WTC11 (cell line): ENCODE measurements around the gene STARD9. TPM values are rescaled to one million over a fixed set of nuclear protein-coding genes. Genes with fewer than 3 reads are reported as not detected.
A peak's percentile ranks its signal among the peaks of the same experiment; 100 is the strongest.

Source experiments
- ATAC-seq: fragments of 200-7000 bp; cut with Tn5 transposase; 2 replicates; pipeline ENCODE4 v1.10.0; 2021; ENCODE audit warnings: mild to moderate bottlenecking, moderate library complexity
- CTCF ChIA-PET: fragments of 300-600 bp; sonication (Branson Sonifier 250); formaldehyde crosslinking; loops from one replicate; lab custom pipeline; 2021; ENCODE audit warnings: antibody characterized with exemption; lab: Charles Lee
- POLR2A ChIA-PET: fragments of 350-600 bp; sonication (Branson Sonifier 250); formaldehyde crosslinking; loops from one replicate; lab custom pipeline; 2021; ENCODE audit warnings: antibody characterized with exemption; lab: Charles Lee
- DNase-seq: peaks from one replicate; pipeline ENCODE4 v3.0.0; 2021; ENCODE audit warnings: low spot score
- H3K27ac Mint-ChIP-seq: 2 replicates; pipeline ENCODE4 v1.8.0; 2021; ENCODE audit warnings: mixed read lengths
- H3K27me3 Mint-ChIP-seq: 2 replicates; pipeline ENCODE4 v1.8.0; 2021; ENCODE audit warnings: low read depth, mild to moderate bottlenecking, moderate library complexity, mixed read lengths
- H3K36me3 Mint-ChIP-seq: 2 replicates; pipeline ENCODE4 v1.8.0; 2021; ENCODE audit warnings: mixed read lengths
- H3K4me1 Mint-ChIP-seq: 2 replicates; pipeline ENCODE4 v1.8.0; 2022; ENCODE audit warnings: mixed read lengths
- H3K4me3 Mint-ChIP-seq: 2 replicates; pipeline ENCODE4 v1.8.0; 2021; ENCODE audit warnings: mild to moderate bottlenecking, moderate library complexity, mixed read lengths
- H3K9me3 Mint-ChIP-seq: 2 replicates; pipeline ENCODE4 v1.8.0; 2021; ENCODE audit warnings: mixed read lengths
- AFF4 ChIP-seq: sonication (generic); formaldehyde crosslinking; IDR thresholded peaks from 2 replicates; pipeline ENCODE4 v1.8.1; 2023; ENCODE audit warnings: mild to moderate bottlenecking, missing genetic modification reagents, borderline replicate concordance
- ATF1 ChIP-seq: sonication (generic); formaldehyde crosslinking; IDR thresholded peaks from 2 replicates; pipeline ENCODE4 v1.8.1; 2023; ENCODE audit warnings: mild to moderate bottlenecking, moderate library complexity, missing genetic modification reagents
- CBFB ChIP-seq: sonication (generic); formaldehyde crosslinking; IDR thresholded peaks from 2 replicates; pipeline ENCODE4 v1.8.1; 2022; ENCODE audit warnings: mild to moderate bottlenecking, low read depth, missing genetic modification reagents
- CREM ChIP-seq: sonication (generic); formaldehyde crosslinking; IDR thresholded peaks from 2 replicates; pipeline ENCODE4 v1.8.1; 2022; ENCODE audit warnings: mild to moderate bottlenecking, missing genetic modification reagents, moderate library complexity
- ELF4 ChIP-seq: sonication (generic); formaldehyde crosslinking; IDR thresholded peaks from 2 replicates; pipeline ENCODE4 v1.8.1; 2022; ENCODE audit warnings: low read depth, mild to moderate bottlenecking, moderate library complexity, missing genetic modification reagents
- EMX1 ChIP-seq: fragments of 250-450 bp; sonication (Bioruptor Pico); IDR thresholded peaks from 2 replicates; pipeline ENCODE4 v1.8.0; 2021; ENCODE audit warnings: mild to moderate bottlenecking
- ERG ChIP-seq: fragments of 250-450 bp; sonication (Bioruptor Pico); IDR thresholded peaks from 2 replicates; pipeline ENCODE4 v1.8.0; 2021; ENCODE audit warnings: mild to moderate bottlenecking
- IRF1 ChIP-seq: sonication (generic); formaldehyde crosslinking; IDR thresholded peaks from 2 replicates; pipeline ENCODE4 v1.8.0; 2023; ENCODE audit warnings: missing genetic modification reagents
- JAZF1 ChIP-seq: fragments of 250-450 bp; sonication (Bioruptor Pico); IDR thresholded peaks from 2 replicates; pipeline ENCODE4 v1.9.0; 2021; ENCODE audit warnings: moderate library complexity, mild to moderate bottlenecking, inconsistent platforms
- KAT7 ChIP-seq: sonication (generic); formaldehyde crosslinking; IDR thresholded peaks from 2 replicates; pipeline ENCODE4 v1.8.1; 2023; ENCODE audit warnings: missing genetic modification reagents, mild to moderate bottlenecking, borderline replicate concordance
- OVOL2 ChIP-seq: fragments of 250-450 bp; sonication (Bioruptor Pico); IDR thresholded peaks from 2 replicates; pipeline ENCODE4 v1.9.0; 2021; ENCODE audit warnings: mild to moderate bottlenecking, borderline replicate concordance
- total RNA-seq: library from RNA; stranded (reverse); gene quantifications from 3 replicates; pipeline ENCODE4 v1.2.3, GENCODE V29; 2021
- TF ChIP-seq, protein P1 (sequence below): sonication (generic); formaldehyde crosslinking; conservative IDR thresholded peaks from 2 replicates; pipeline ENCODE4 v1.8.1; 2023; ENCODE audit warnings: mild to moderate bottlenecking, low read depth, missing genetic modification reagents, moderate library complexity
- TF ChIP-seq, protein P2 (sequence below): sonication (generic); formaldehyde crosslinking; IDR thresholded peaks from 2 replicates; pipeline ENCODE4 v1.8.0; 2023; ENCODE audit warnings: mild to moderate bottlenecking, missing genetic modification reagents
- TF ChIP-seq, protein P3 (sequence below): sonication (generic); formaldehyde crosslinking; IDR thresholded peaks from 2 replicates; pipeline ENCODE4 v1.8.0; 2022; ENCODE audit warnings: mild to moderate bottlenecking, missing genetic modification reagents
- TF ChIP-seq, protein P4 (sequence below): sonication (generic); formaldehyde crosslinking; IDR thresholded peaks from 2 replicates; pipeline ENCODE4 v1.8.0; 2022; ENCODE audit warnings: mild to moderate bottlenecking, missing genetic modification reagents
- TF ChIP-seq, protein P5 (sequence below): fragments of 250-450 bp; sonication (Bioruptor Pico); IDR thresholded peaks from 2 replicates; pipeline ENCODE4 v1.9.0; 2021; ENCODE audit warnings: moderate library complexity, mild to moderate bottlenecking, inconsistent platforms, borderline replicate concordance

Gene STARD9
- total RNA-seq, 1 experiment from 2014 or later = 5.7 TPM

DNA sequence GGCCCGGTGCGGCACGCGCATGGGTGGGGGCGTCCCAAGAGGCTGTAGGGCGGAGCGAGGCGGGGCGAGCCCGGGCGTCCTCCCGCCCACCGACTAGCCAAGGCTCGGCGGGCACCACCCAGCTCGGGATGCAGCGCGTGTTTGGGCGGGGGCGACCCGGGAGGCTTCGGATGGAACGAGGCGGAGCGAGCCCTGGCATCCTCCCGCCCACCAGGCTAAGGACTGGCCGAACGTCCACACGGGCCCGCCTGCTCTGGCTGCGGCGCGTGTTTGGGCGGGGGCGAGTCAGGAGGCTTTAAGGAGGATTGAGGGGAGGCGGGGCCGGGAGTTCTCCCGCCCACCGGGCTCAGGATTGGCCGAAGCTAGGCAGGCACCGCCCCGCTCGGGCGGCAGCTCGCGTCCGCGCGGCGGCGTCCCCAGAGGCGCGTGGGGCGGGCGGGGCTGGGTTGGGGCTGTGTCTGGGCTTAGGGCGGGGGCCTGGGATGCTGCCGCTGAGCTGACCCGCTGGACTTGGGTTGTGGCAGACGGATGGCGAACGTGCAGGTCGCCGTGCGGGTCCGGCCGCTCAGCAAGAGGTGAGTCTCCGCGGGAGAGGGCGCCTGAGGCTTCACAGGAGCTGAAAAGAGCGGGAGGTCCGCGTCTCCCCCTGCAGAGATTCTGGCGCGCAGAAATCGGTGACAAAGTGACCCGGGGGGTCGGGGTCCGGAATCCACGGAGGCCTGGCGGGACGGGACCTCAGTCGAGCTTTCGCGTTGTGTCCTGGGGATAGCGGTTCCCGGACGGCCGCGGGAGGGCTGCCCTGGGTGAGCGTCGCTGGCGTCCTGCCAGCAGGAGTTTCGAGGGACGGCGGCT lies at the start of gene STARD9 (continued):
- TF ChIP-seq, protein P1, sequence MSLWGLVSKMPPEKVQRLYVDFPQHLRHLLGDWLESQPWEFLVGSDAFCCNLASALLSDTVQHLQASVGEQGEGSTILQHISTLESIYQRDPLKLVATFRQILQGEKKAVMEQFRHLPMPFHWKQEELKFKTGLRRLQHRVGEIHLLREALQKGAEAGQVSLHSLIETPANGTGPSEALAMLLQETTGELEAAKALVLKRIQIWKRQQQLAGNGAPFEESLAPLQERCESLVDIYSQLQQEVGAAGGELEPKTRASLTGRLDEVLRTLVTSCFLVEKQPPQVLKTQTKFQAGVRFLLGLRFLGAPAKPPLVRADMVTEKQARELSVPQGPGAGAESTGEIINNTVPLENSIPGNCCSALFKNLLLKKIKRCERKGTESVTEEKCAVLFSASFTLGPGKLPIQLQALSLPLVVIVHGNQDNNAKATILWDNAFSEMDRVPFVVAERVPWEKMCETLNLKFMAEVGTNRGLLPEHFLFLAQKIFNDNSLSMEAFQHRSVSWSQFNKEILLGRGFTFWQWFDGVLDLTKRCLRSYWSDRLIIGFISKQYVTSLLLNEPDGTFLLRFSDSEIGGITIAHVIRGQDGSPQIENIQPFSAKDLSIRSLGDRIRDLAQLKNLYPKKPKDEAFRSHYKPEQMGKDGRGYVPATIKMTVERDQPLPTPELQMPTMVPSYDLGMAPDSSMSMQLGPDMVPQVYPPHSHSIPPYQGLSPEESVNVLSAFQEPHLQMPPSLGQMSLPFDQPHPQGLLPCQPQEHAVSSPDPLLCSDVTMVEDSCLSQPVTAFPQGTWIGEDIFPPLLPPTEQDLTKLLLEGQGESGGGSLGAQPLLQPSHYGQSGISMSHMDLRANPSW (CRISPR knock-in tag) = no peak
- no peak for TF ChIP-seq JAZF1 (CRISPR knock-in tag)
- no peak for TF ChIP-seq ATF1 (CRISPR knock-in tag)
- TF ChIP-seq ERG = no peak
- no peak for TF ChIP-seq OVOL2 (CRISPR knock-in tag)
- TF ChIP-seq, protein P2, sequence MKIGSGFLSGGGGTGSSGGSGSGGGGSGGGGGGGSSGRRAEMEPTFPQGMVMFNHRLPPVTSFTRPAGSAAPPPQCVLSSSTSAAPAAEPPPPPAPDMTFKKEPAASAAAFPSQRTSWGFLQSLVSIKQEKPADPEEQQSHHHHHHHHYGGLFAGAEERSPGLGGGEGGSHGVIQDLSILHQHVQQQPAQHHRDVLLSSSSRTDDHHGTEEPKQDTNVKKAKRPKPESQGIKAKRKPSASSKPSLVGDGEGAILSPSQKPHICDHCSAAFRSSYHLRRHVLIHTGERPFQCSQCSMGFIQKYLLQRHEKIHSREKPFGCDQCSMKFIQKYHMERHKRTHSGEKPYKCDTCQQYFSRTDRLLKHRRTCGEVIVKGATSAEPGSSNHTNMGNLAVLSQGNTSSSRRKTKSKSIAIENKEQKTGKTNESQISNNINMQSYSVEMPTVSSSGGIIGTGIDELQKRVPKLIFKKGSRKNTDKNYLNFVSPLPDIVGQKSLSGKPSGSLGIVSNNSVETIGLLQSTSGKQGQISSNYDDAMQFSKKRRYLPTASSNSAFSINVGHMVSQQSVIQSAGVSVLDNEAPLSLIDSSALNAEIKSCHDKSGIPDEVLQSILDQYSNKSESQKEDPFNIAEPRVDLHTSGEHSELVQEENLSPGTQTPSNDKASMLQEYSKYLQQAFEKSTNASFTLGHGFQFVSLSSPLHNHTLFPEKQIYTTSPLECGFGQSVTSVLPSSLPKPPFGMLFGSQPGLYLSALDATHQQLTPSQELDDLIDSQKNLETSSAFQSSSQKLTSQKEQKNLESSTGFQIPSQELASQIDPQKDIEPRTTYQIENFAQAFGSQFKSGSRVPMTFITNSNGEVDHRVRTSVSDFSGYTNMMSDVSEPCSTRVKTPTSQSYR (CRISPR knock-in tag) = no peak; the same call in 1 of the 2 replicates
- TF ChIP-seq, protein P3, sequence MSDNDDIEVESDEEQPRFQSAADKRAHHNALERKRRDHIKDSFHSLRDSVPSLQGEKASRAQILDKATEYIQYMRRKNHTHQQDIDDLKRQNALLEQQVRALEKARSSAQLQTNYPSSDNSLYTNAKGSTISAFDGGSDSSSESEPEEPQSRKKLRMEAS = peak; percentile 97
- TF ChIP-seq, protein P4, sequence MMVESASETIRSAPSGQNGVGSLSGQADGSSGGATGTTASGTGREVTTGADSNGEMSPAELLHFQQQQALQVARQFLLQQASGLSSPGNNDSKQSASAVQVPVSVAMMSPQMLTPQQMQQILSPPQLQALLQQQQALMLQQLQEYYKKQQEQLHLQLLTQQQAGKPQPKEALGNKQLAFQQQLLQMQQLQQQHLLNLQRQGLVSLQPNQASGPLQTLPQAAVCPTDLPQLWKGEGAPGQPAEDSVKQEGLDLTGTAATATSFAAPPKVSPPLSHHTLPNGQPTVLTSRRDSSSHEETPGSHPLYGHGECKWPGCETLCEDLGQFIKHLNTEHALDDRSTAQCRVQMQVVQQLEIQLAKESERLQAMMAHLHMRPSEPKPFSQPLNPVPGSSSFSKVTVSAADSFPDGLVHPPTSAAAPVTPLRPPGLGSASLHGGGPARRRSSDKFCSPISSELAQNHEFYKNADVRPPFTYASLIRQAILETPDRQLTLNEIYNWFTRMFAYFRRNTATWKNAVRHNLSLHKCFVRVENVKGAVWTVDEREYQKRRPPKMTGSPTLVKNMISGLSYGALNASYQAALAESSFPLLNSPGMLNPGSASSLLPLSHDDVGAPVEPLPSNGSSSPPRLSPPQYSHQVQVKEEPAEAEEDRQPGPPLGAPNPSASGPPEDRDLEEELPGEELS (CRISPR knock-in tag) = peak; percentile 79; the same call in 1 of the 2 replicates
- TF ChIP-seq, protein P5, sequence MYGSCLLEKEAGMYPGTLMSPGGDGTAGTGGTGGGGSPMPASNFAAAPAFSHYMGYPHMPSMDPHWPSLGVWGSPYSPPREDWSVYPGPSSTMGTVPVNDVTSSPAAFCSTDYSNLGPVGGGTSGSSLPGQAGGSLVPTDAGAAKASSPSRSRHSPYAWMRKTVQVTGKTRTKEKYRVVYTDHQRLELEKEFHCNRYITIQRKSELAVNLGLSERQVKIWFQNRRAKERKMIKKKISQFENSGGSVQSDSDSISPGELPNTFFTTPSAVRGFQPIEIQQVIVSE (CRISPR knock-in tag) = no peak
- no peak for TF ChIP-seq KAT7 (CRISPR knock-in tag)
- 0 out of 2 replicates have a peak, but pooled peaks have one; percentile 14 for TF ChIP-seq ELF4 (CRISPR knock-in tag)
- no peak for TF ChIP-seq EMX1

DNA sequence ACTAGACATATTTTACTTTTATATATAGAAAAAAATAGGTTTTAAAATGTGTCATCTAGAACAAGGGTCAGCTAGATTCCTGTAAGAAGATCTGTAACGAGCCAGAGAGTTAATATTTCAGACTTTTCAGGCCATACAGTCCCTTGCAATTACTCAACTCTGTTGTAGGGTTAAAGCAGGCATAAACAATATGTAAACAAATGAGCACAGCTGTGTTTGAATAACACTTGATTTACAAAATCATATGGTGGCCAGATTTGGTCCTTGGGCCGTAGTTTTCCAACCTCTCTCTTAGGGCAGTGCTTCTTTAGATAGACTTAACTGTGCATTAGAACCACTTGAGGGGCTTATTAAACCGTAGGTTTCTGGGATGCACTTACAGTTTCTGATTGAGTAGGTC lies 46.4 kb upstream of the STARD9 start:
- no peak for ATAC-seq
- Mint-ChIP-seq H3K4me1 (no peaks in the 10 kb centered on the region), H3K36me3 (peaks cover 37% of the 10 kb centered on the region), H3K9me3 (no peaks in the 10 kb centered on the region), H3K4me3 (no peak overlapping the region), H3K27ac (no peak overlapping the region), H3K27me3 (no peaks in the 10 kb centered on the region)
- DNase-seq = no peak
- ChIA-PET POLR2A (no interaction called here), CTCF (no interaction called here)
- TF ChIP-seq KAT7 (CRISPR knock-in tag) (no peak), IRF1 (CRISPR knock-in tag) (no peak), CBFB (CRISPR knock-in tag) (no peak), AFF4 (CRISPR knock-in tag) (no peak), CREM (no peak)
- TF ChIP-seq, protein P1 (CRISPR knock-in tag) = no peak
